T-helper 1 cell treated with Interleukin-12 subunit alpha and Interleukin-12 subunit beta and Interleukin-4 antibody, amounts not matched to agents 30 μg/mL and 1 μg/mL, for 36 hours (primary cell): ENCODE results near the gene PNPLA8.
"Not testable (repeated sequence)": the region's sequence is repeated elsewhere in the genome, so short reads cannot be mapped to it uniquely, and the experiment has no call there.

Experiments
- H3K27ac Mint-ChIP-seq: one replicate; pipeline ENCODE4 v1.8.0; 2021; ENCODE audit warnings: mild to moderate bottlenecking, mixed read lengths
- H3K27me3 Mint-ChIP-seq: one replicate; pipeline ENCODE4 v1.8.0; 2021; ENCODE audit warnings: low read depth, mixed read lengths
- H3K36me3 Mint-ChIP-seq: one replicate; pipeline ENCODE4 v1.8.0; 2021; ENCODE audit warnings: low read depth, mixed read lengths
- H3K4me1 Mint-ChIP-seq: one replicate; pipeline ENCODE4 v1.8.0; 2021; ENCODE audit warnings: low read depth, mixed read lengths
- H3K4me3 Mint-ChIP-seq: one replicate; pipeline ENCODE4 v1.8.0; 2021; ENCODE audit warnings: mild to moderate bottlenecking, moderate library complexity, mixed read lengths
- H3K9me3 Mint-ChIP-seq: one replicate; pipeline ENCODE4 v1.8.0; 2021; ENCODE audit warnings: mixed read lengths

Gene PNPLA8

DNA sequence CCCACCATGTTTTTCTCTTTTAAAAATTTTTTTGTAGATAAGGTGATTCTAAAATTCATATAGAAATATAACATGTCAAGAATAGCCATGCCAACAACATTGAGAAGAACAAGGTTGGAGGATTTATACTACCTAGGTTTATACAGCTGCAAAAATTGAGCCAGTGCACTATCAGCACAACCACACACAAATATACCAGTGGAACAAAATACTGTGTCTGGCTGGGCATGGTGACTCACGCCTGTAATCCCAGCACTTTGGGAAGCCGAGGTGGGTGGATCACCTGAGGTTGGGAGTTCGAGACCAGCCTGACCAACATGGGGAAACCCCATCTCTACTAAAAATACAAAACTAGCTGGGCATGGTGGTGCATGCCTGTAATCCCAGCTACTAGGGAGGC, 21.4 kb downstream of the PNPLA8 start:
- H3K9me3 Mint-ChIP-seq, H3K4me1 Mint-ChIP-seq, H3K27me3 Mint-ChIP-seq, H3K27ac Mint-ChIP-seq, H3K4me3 Mint-ChIP-seq: not testable (repeated sequence)
- H3K36me3 Mint-ChIP-seq: peaks cover 17% of the 10 kb centered on the region

GRCh38 chr7:108503112-108504026, 22.6 kb downstream of the PNPLA8 start:
- Mint-ChIP-seq H3K4me3 (no peak overlapping the region), H3K36me3 (peaks cover 17% of the 10 kb centered on the region), H3K9me3 (no peaks in the 10 kb centered on the region), H3K4me1 (no peaks in the 10 kb centered on the region), H3K27ac (no peak overlapping the region), H3K27me3 (no peaks in the 10 kb centered on the region)

GRCh38 chr7:108499566-108499965, 26.4 kb downstream of the PNPLA8 start:
- H3K9me3 Mint-ChIP-seq: no peaks in the 10 kb centered on the region
- H3K36me3 Mint-ChIP-seq: peaks cover 17% of the 10 kb centered on the region

DNA sequence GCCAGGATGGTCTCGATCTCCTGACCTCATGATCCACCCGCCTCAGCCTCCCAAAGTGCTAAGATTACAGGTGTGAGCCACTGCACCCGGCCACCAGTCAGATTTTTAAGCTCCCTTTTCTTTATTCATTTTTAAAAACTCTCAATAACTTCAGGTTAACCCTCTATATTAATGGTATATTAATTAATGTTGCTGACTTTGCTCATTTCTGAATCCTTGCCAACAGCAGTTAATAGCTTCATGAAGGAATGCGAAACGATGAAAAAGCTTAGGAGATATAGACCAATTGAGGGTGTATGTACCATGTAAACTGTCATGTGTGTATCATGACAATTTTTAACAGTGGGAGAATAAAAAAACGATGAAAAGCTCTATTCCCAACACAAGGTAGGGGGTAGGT, 27.5 kb downstream of the PNPLA8 start:
- H3K4me3 Mint-ChIP-seq: no peak overlapping the region
- H3K27me3 Mint-ChIP-seq: no peaks in the 10 kb centered on the region
- peaks cover 17% of the 10 kb centered on the region for H3K36me3 Mint-ChIP-seq
- no peaks in the 10 kb centered on the region for H3K4me1 Mint-ChIP-seq
- H3K27ac Mint-ChIP-seq: no peak overlapping the region
- no peaks in the 10 kb centered on the region for H3K9me3 Mint-ChIP-seq

More at GRCh38 chr7:108499566-108499965, 26.4 kb downstream of the PNPLA8 start:
- no peaks in the 10 kb centered on the region for H3K4me1 Mint-ChIP-seq
- no peak overlapping the region for H3K4me3 Mint-ChIP-seq
- H3K27me3 Mint-ChIP-seq: no peaks in the 10 kb centered on the region
- H3K27ac Mint-ChIP-seq: no peak overlapping the region

DNA sequence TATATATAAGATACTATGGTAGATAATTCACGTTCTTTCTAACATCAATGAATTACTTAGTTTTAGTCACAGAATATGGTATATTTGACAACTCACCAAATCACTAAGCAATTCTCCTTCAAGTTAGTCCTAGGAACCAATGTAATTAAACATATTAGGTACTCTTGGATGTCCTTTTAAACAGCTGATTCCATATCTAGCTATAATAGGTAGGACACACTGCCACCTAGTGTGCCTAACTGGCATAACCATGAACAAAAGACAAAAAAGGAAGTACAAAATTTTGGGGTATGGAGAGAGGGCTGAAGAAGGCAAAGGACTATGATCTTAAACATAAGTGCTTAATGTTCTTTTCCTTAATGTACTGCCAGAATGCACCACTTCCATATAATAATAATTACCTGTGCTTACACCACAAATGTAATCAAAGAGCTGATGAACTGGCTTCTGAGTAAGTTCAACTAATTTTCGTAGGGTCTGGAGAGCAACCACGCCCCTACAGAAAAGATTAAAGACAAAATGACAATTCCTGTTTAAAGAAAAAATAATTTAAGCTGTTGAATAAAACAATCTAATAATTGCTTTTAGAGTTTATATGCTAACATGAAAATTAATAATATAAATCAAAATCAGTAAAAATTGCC, 28.7 kb downstream of the PNPLA8 start:
- Mint-ChIP-seq H3K36me3 (peaks cover 12% of the 10 kb centered on the region), H3K27me3 (no peaks in the 10 kb centered on the region), H3K4me3 (no peak overlapping the region), H3K27ac (no peak overlapping the region), H3K9me3 (no peaks in the 10 kb centered on the region), H3K4me1 (no peaks in the 10 kb centered on the region)

- no peak overlapping the region for H3K27ac Mint-ChIP-seq
- H3K36me3 Mint-ChIP-seq: peaks cover 14% of the 10 kb centered on the region
- no peaks in the 10 kb centered on the region for H3K27me3 Mint-ChIP-seq
- H3K4me1 Mint-ChIP-seq: no peaks in the 10 kb centered on the region
- H3K4me3 Mint-ChIP-seq: no peak overlapping the region
- no peaks in the 10 kb centered on the region for H3K9me3 Mint-ChIP-seq
Observed at GRCh38 chr7:108492742-108493141, 33.2 kb downstream of the PNPLA8 start.

DNA sequence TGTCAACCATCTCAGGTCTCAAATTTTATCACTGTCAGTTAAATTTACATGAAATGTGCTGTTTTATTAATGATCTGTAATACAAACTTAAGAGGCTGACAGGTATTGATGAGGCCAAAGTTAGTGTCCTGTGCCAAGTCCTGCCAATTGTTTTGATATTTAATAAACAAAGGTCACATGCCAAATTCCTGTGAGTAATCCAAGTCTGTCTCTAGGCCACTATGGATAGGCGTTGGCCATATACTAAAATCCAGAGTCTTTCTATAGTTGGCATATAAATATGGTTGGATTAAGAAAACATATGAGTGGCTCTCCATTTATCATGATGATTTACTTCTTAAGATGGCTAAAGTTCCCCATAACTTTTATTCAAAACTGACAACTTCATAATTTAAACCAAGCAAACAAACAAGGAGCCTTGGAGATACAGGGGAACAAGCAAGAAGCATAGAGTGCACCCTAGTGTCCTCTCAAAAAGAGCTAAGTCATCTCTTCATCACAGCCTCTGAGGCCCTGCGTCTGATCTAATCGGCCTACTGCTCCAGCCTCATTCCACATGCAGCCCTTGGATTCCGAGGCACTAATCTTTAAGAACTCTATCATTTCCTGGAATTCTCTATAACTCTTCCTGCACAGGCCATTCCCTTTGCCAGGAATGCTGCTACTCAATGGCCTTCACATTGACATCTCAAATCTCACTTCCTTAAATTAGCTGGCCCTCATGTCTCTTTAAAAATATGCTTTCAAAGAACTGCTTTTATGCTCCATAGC, 37.0 kb downstream of the PNPLA8 start:
- no peaks in the 10 kb centered on the region for H3K9me3 Mint-ChIP-seq
- H3K27me3 Mint-ChIP-seq: no peaks in the 10 kb centered on the region
- H3K4me1 Mint-ChIP-seq: no peaks in the 10 kb centered on the region
- H3K36me3 Mint-ChIP-seq: peaks cover 9% of the 10 kb centered on the region
- no peak overlapping the region for H3K27ac Mint-ChIP-seq
- no peak overlapping the region for H3K4me3 Mint-ChIP-seq

DNA sequence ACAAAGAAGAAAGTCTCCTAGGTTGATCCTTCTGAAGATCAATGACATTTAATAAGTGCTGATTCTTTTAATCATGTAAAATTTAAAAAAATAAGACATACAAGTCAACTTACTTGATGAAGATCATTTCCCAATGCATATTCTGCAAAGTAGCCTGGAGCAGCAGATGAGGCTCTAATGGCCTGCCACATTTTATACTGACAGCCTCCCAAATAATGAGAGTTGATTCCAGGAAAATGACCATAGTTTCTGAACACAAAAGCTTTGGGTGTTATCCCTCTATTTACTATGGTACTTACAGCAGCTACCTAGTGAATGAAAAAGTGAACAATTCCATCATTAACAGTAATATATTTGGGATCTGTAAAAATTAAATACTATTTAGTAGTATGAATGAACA, 38.3 kb downstream of the PNPLA8 start:
- peaks cover 9% of the 10 kb centered on the region for H3K36me3 Mint-ChIP-seq
- no peaks in the 10 kb centered on the region for H3K9me3 Mint-ChIP-seq
- H3K27ac Mint-ChIP-seq: no peak overlapping the region
- H3K4me1 Mint-ChIP-seq: no peaks in the 10 kb centered on the region
- no peak overlapping the region for H3K4me3 Mint-ChIP-seq
- H3K27me3 Mint-ChIP-seq: no peaks in the 10 kb centered on the region

DNA sequence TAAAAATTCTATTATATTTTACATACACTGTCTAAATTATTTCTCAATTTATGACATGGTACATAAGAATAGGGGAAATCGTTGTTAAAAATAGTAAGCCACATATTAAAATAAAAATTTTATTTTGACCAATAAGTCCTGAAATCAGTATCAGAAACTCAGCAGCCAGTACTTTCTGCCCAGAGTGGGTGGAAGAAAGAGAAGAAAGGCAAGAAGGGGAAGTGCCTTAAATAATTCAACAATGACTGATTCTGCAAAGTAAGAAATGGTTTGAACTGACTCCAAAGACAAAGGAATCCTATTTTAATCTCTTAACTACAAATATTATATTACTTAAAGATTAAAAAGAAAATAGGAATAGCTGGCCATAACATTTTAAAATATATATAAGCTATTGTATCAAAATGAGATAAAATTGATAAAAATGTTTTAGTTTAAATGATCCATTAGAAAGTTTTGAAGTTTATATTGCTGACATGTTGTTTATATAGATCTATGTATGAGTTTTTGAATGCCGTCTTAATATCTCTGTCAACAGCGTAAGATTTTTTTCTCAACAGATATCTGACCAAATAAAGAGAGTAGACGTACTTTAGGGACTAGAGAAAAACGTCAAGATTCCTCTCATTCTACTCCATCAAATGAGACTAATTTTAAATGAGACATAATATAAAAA, 39.5 kb downstream of the PNPLA8 start:
- H3K4me1 Mint-ChIP-seq: no peaks in the 10 kb centered on the region
- no peak overlapping the region for H3K4me3 Mint-ChIP-seq
- peaks cover 7% of the 10 kb centered on the region for H3K36me3 Mint-ChIP-seq
- H3K27ac Mint-ChIP-seq: no peak overlapping the region
- no peaks in the 10 kb centered on the region for H3K9me3 Mint-ChIP-seq
- no peaks in the 10 kb centered on the region for H3K27me3 Mint-ChIP-seq

GRCh38 chr7:108484137-108484536, 41.8 kb downstream of the PNPLA8 start:
- H3K36me3 Mint-ChIP-seq: peaks cover 5% of the 10 kb centered on the region

DNA sequence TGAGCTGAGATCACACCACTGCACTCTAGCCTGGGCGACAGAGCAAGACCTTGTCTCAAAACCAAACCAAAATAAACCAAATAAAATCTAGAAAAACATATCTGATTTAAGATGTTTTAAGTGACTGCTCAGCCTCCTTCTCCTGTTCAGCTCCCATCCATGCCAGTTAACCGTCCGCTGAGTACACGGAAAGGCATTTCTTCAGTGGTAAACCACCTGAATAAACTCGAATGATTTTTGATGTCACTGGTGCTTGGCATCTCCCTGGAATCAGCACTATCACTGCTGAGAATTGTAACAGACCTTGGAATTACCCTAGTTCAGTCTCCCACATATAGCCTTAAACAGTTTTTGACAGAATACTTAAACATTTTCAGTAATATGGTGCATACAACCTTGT, 45.6 kb downstream of the PNPLA8 start:
- Mint-ChIP-seq H3K27ac (no peak overlapping the region), H3K27me3 (no peaks in the 10 kb centered on the region), H3K4me1 (no peaks in the 10 kb centered on the region), H3K4me3 (no peak overlapping the region), H3K36me3 (peaks cover 17% of the 10 kb centered on the region), H3K9me3 (no peaks in the 10 kb centered on the region)

More at GRCh38 chr7:108484137-108484536, 41.8 kb downstream of the PNPLA8 start:
- Mint-ChIP-seq H3K9me3 (no peaks in the 10 kb centered on the region), H3K4me1 (no peaks in the 10 kb centered on the region), H3K27me3 (no peaks in the 10 kb centered on the region), H3K27ac (no peak overlapping the region), H3K4me3 (no peak overlapping the region)

DNA sequence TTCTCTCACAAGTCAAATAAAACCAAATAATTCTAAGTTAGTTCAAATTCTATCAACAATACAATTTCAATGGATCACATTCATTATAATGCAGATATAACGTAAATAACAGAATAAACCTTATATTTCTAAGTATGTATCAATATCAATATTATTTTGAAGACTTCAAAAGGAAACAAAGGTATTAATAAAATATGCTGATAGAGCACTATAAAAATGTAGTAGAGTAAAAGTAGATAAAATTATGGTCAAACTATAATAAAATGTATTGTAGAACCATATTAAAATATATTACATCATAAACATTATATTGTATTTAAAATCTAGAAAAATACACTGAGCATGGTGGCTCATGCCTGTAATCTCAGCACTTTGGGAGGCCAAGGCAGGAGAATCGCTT, 46.2 kb downstream of the PNPLA8 start:
- Mint-ChIP-seq H3K4me1 (no peaks in the 10 kb centered on the region), H3K27ac (no peak overlapping the region), H3K27me3 (no peaks in the 10 kb centered on the region), H3K4me3 (no peak overlapping the region), H3K36me3 (peaks cover 16% of the 10 kb centered on the region), H3K9me3 (no peaks in the 10 kb centered on the region)

GRCh38 chr7:108479118-108479517, 46.8 kb downstream of the PNPLA8 start:
- H3K27me3 Mint-ChIP-seq: no peaks in the 10 kb centered on the region

GRCh38 chr7:108468246-108468645, 57.7 kb downstream of the PNPLA8 start:
- Mint-ChIP-seq H3K4me3 (no peak overlapping the region), H3K4me1 (no peaks in the 10 kb centered on the region), H3K27ac (no peak overlapping the region), H3K27me3 (peaks cover 10% of the 10 kb centered on the region), H3K9me3 (no peaks in the 10 kb centered on the region), H3K36me3 (no peaks in the 10 kb centered on the region)

More at GRCh38 chr7:108479118-108479517, 46.8 kb downstream of the PNPLA8 start:
- Mint-ChIP-seq H3K9me3 (no peaks in the 10 kb centered on the region), H3K36me3 (peaks cover 16% of the 10 kb centered on the region), H3K4me3 (no peak overlapping the region), H3K4me1 (no peaks in the 10 kb centered on the region), H3K27ac (no peak overlapping the region)
